ENCODE results near the gene TMEM50A. TPM values are rescaled to one million over a fixed set of nuclear protein-coding genes. Genes with fewer than 3 reads are reported as not detected.
A peak's percentile ranks its signal among the peaks of the same experiment; 100 is the strongest.

TMEM50A gene
- total and polyA plus RNA-seq, 2 of the 13 experiments (the other 11 are each of a cell fraction or from before 2014, with no cell fraction given) = 51.2 to 61.2 TPM

- peak; percentile 65; the same call in 1 of the 2 replicates for TF ChIP-seq ZNF800 (CRISPR knock-in tag; IDR thresholded peaks at IDR 0.05)
- TF ChIP-seq RBM39 (IDR thresholded peaks at IDR 0.05; ENCODE audit: low read depth, low read length, poor library complexity, severe bottlenecking) = peak; percentile 60
- TF ChIP-seq ATF4 (CRISPR knock-in tag; IDR thresholded peaks at IDR 0.05) = 0 out of 4 replicates have a peak, but pooled peaks of 1 of the 2 experiments have one; percentile 26
- no peak for TF ChIP-seq SIN3A (IDR thresholded peaks at IDR 0.05; ENCODE audit: borderline replicate concordance, low read depth, low read length)
- TF ChIP-seq ZNF850 (CRISPR knock-in tag; conservative IDR thresholded peaks at IDR 0.05) = no peak
- TF ChIP-seq JUNB (CRISPR knock-in tag; IDR thresholded peaks at IDR 0.05; ENCODE audit: borderline replicate concordance) = no peak
- TF ChIP-seq RBFOX2 (IDR thresholded peaks at IDR 0.05; ENCODE audit: low read depth, low read length) = peak; percentile 85
- TF ChIP-seq ZNF296 (CRISPR knock-in tag; conservative IDR thresholded peaks at IDR 0.05) = peak; percentile 73; the same call in 1 of the 2 replicates
- TF ChIP-seq ZBTB42 (CRISPR knock-in tag; IDR thresholded peaks at IDR 0.05) = no peak
- TF ChIP-seq MLLT10 (CRISPR knock-in tag; IDR thresholded peaks at IDR 0.05) = no peak
- TF ChIP-seq ZNF333 (CRISPR knock-in tag; IDR thresholded peaks at IDR 0.05; ENCODE audit: borderline replicate concordance) = peak; percentile 83; the same call in 1 of the 2 replicates
- peak; percentile 28; the same call in 1 of the 2 replicates for TF ChIP-seq TBX2 (CRISPR knock-in tag; IDR thresholded peaks at IDR 0.05; ENCODE audit: borderline replicate concordance)
- TF ChIP-seq NFRKB (IDR thresholded peaks at IDR 0.05) = no peak
- TF ChIP-seq, protein P1, sequence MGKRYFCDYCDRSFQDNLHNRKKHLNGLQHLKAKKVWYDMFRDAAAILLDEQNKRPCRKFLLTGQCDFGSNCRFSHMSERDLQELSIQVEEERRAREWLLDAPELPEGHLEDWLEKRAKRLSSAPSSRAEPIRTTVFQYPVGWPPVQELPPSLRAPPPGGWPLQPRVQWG (CRISPR knock-in tag; IDR thresholded peaks at IDR 0.05; ENCODE audit: borderline replicate concordance, low read depth) = no peak
- TF ChIP-seq GATAD2A (CRISPR knock-in tag; IDR thresholded peaks at IDR 0.05) = no peak
- peak; percentile 77 for TF ChIP-seq YEATS4 (CRISPR knock-in tag; IDR thresholded peaks at IDR 0.05; ENCODE audit: borderline replicate concordance)
- no peak for TF ChIP-seq ZFP36 (IDR thresholded peaks at IDR 0.05; ENCODE audit: borderline replicate concordance, low read depth, low read length, partially characterized antibody)
- no peak for TF ChIP-seq FOXA1 (IDR thresholded peaks at IDR 0.05)
- no peak for TF ChIP-seq FOXA1 (CRISPR knock-in tag; IDR thresholded peaks at IDR 0.05)
- TF ChIP-seq DNMT3B (CRISPR knock-in tag; conservative IDR thresholded peaks at IDR 0.05) = no peak
- 0 out of 2 replicates have a peak, but pooled peaks have one; percentile 40 for TF ChIP-seq NCOA1 (CRISPR knock-in tag; IDR thresholded peaks at IDR 0.05)
- TF ChIP-seq, protein P2, sequence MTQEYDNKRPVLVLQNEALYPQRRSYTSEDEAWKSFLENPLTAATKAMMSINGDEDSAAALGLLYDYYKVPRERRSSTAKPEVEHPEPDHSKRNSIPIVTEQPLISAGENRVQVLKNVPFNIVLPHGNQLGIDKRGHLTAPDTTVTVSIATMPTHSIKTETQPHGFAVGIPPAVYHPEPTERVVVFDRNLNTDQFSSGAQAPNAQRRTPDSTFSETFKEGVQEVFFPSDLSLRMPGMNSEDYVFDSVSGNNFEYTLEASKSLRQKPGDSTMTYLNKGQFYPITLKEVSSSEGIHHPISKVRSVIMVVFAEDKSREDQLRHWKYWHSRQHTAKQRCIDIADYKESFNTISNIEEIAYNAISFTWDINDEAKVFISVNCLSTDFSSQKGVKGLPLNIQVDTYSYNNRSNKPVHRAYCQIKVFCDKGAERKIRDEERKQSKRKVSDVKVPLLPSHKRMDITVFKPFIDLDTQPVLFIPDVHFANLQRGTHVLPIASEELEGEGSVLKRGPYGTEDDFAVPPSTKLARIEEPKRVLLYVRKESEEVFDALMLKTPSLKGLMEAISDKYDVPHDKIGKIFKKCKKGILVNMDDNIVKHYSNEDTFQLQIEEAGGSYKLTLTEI (CRISPR knock-in tag; conservative IDR thresholded peaks at IDR 0.05) = no peak
- no peak for TF ChIP-seq FOXP1 (IDR thresholded peaks at IDR 0.05)
- TF ChIP-seq FOXP1 (CRISPR knock-in tag; IDR thresholded peaks at IDR 0.05) = no peak
- no peak for TF ChIP-seq PPARG (CRISPR knock-in tag; conservative IDR thresholded peaks at IDR 0.05)
- TF ChIP-seq ELF1 (CRISPR knock-in tag; IDR thresholded peaks at IDR 0.05) = peak; percentile 68
Measured at GRCh38 chr1:25338188-25338981, at the start of gene TMEM50A (continued).
